Effector memory CD4-positive, alpha-beta T cell (primary cell): ENCODE results near the gene CEPT1.

Experiments used
- DNase-seq, 3 donors: peaks; one replicate each; pipeline ENCODE4 v3.0.0-alpha.2; 2020
- H3K27ac ChIP-seq: 2 replicates; pipeline ENCODE4 v1.7.0; 2013; ENCODE audit warnings: mild to moderate bottlenecking, low read length, moderate library complexity; ENCODE audit not compliant: insufficient read depth, poor library complexity, severe bottlenecking
- H3K27me3 ChIP-seq: replicated peaks from 2 replicates; pipeline ENCODE4 v1.7.0; 2013; ENCODE audit warnings: mild to moderate bottlenecking, low read length; ENCODE audit not compliant: insufficient read depth, control insufficient read depth, poor library complexity, severe bottlenecking
- H3K36me3 ChIP-seq: 2 replicates; pipeline ENCODE4 v1.7.0; 2013; ENCODE audit warnings: mild to moderate bottlenecking, low read length, moderate library complexity; ENCODE audit not compliant: control insufficient read depth, insufficient read depth
- H3K4me1 ChIP-seq: 2 replicates; pipeline ENCODE4 v1.7.0; 2013; ENCODE audit warnings: low read length, mild to moderate bottlenecking; ENCODE audit not compliant: control insufficient read depth, insufficient read depth, poor library complexity, severe bottlenecking
- H3K4me3 ChIP-seq: 2 replicates; pipeline ENCODE4 v1.7.0; 2013; ENCODE audit warnings: low read length, low read depth, mild to moderate bottlenecking; ENCODE audit not compliant: insufficient read depth, poor library complexity, severe bottlenecking
- H3K9me3 ChIP-seq: 2 replicates; pipeline ENCODE4 v1.7.0; 2013; ENCODE audit warnings: mild to moderate bottlenecking, low read length, moderate library complexity; ENCODE audit not compliant: control insufficient read depth

CEPT1 gene

GRCh38 chr1:111191496-111191895 is 51.5 kb downstream of the CEPT1 start:
- H3K9me3 ChIP-seq = no peaks in the 10 kb centered on the region
- H3K27me3 ChIP-seq = no peaks in the 10 kb centered on the region
- no peak overlapping the region for H3K4me3 ChIP-seq
- peaks cover 93% of the 10 kb centered on the region for H3K36me3 ChIP-seq
- H3K4me1 ChIP-seq = peaks cover 76% of the 10 kb centered on the region
- peak overlapping the region; percentile 92 for H3K27ac ChIP-seq
- DNase-seq = no peak

GRCh38 chr1:111192074-111192473 is 52.1 kb downstream of the CEPT1 start:
- H3K9me3 ChIP-seq = no peaks in the 10 kb centered on the region
- no peak overlapping the region for H3K4me3 ChIP-seq
- no peak for DNase-seq
- no peaks in the 10 kb centered on the region for H3K27me3 ChIP-seq
- peak overlapping the region; percentile 92 for H3K27ac ChIP-seq
- peaks cover 93% of the 10 kb centered on the region for H3K36me3 ChIP-seq
- peaks cover 80% of the 10 kb centered on the region for H3K4me1 ChIP-seq

DNA sequence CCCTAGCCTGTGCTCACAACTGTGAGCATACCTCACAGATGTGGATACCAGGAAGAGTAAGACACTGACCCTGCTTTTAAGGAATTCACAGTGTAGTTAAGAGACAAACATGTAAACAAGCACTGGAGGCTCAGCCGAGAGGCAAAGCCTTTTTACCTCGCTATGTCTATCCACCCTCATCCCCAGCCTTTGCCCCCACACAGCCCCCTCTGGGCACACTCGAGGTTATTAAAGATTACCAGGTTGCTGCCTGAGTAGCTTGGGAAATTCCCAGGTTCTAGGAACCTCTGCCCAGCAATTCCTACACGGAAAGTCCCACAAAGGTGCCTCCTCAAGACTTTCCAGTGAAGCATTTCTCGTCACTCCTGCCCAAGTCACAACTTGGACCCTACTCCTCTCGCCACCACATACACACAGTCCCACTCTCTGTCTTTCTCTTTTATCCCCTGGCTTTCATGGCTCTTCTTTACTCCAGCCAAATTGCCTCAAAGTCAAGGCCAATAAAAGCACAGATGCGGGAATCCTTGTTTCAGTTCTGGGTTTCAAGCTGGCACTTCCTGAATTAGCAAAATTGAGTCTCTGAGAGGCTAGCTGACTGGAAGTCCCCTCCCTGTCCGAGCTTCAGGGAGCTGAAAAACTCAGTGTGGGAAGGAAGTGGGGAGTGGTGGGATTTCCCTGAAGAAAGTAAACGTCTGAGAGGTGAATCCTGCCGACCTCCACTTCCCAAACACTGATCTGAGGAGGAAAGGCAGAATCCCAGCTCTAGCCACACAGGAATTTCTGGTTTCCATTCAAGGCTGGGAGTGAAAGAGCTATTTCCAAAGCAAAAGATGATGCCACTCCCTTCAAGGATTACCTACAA is 52.9 kb downstream of the CEPT1 start:
- Histone ChIP-seq H3K36me3 (peaks cover 93% of the 10 kb centered on the region), H3K9me3 (no peaks in the 10 kb centered on the region)
- peak; percentile 23 to 43 (median 30) for DNase-seq

DNA sequence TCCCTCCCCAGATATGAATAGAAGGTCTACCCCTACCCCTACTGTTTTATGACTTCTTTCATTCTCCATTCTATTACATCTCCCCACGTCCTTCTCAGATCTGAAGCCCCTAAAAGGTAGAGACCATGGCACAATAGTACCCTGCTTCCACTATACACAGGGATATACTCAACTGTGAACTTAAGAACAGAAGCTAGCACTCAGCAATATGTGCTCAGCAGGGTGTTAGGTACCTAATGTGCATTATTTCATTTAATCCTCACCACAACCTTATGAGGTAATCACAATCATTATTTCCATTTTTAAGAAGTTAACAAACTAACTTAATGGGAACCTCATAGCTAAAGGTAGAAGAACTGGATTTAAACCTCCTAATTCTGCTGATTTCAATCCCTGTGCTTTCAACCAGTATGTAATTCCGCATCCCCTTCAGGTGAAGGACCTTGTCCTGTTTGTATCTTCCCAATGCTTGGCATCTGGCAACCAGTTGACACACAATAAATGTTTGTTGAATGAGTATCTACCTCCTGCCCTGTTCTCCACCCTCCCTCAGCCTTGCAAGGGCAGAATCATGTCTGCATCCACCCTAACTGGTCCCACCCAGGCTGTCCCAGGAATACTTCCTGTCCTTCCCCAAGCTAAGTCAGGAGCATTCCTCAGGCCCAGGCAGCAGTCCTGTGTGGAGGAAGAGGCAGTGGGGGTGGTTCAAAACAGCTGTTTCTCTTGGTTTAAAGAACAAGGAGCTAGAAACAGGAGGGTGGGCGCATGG is 53.9 kb downstream of the CEPT1 start:
- Histone ChIP-seq H3K27ac (peak overlapping the region; percentile 92), H3K36me3 (peaks cover 90% of the 10 kb centered on the region), H3K4me1 (peaks cover 80% of the 10 kb centered on the region), H3K9me3 (no peaks in the 10 kb centered on the region), H3K4me3 (no peak overlapping the region), H3K27me3 (no peaks in the 10 kb centered on the region)
- no peak for DNase-seq

More for the DNA sequence above, 52.9 kb downstream of the CEPT1 start:
- Histone ChIP-seq H3K4me1 (peaks cover 80% of the 10 kb centered on the region), H3K4me3 (no peak overlapping the region), H3K27ac (peak overlapping the region; percentile 92), H3K27me3 (no peaks in the 10 kb centered on the region)

DNA sequence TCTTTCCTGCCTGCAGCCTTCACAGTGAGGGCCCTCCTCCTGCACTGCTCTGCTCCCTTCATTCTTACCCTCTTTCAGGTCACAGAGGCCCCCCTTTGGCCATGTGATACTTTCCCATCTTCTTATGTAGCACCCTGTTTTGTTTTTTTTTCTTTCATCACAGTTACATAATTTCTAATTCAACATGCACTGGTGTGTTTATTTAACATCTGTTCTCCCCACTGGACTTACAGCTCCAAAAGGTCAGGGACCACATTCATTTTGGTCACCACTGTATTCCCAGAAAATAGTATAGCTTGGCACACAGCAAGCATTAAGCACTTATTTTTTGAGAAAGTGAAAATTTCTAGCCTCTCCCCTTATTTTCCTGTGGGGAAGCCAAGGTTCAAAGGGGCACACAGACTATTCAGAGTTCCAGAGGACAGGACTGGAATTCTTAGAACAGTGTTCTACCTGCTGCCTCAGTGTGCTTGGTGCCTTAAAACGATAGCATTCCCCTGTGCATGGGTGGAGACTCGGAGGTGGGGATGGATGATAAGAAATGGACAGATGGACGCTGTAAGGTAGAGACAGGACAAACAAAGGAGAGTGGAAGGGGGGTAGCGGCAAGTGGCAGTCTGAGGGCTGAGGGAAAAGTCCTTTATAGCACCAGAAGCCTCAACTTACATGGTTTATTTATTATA is 55.1 kb downstream of the CEPT1 start:
- Histone ChIP-seq H3K36me3 (peaks cover 80% of the 10 kb centered on the region), H3K4me3 (peak overlapping the region; percentile 71), H3K27ac (peak overlapping the region; percentile 92), H3K4me1 (peaks cover 77% of the 10 kb centered on the region), H3K27me3 (no peaks in the 10 kb centered on the region), H3K9me3 (no peaks in the 10 kb centered on the region)
- DNase-seq = no peak

DNA sequence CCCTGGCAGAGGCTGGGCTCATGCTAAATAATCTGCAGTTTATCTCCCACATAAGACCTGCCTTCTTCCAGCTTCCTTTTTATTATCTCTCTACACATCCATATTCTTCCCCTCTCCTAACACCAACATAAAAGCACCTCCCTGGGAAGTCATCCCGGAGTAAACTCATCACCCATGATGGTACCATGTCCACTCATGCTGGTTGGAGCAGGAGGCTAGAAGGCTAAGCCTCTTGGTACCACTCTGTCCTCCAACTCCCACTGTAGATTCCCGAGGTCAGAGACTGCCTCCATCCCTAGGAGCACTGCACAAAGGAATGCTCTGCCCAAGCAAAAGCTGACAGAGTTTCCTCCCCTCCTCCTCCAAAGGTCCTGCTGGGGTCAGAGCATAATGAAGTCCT is 56.2 kb downstream of the CEPT1 start:
- Histone ChIP-seq H3K27me3 (no peaks in the 10 kb centered on the region), H3K9me3 (no peaks in the 10 kb centered on the region), H3K4me1 (peaks cover 74% of the 10 kb centered on the region), H3K36me3 (peaks cover 70% of the 10 kb centered on the region), H3K27ac (peak overlapping the region; percentile 92), H3K4me3 (peak overlapping the region; percentile 71)
- no peak for DNase-seq

DNA sequence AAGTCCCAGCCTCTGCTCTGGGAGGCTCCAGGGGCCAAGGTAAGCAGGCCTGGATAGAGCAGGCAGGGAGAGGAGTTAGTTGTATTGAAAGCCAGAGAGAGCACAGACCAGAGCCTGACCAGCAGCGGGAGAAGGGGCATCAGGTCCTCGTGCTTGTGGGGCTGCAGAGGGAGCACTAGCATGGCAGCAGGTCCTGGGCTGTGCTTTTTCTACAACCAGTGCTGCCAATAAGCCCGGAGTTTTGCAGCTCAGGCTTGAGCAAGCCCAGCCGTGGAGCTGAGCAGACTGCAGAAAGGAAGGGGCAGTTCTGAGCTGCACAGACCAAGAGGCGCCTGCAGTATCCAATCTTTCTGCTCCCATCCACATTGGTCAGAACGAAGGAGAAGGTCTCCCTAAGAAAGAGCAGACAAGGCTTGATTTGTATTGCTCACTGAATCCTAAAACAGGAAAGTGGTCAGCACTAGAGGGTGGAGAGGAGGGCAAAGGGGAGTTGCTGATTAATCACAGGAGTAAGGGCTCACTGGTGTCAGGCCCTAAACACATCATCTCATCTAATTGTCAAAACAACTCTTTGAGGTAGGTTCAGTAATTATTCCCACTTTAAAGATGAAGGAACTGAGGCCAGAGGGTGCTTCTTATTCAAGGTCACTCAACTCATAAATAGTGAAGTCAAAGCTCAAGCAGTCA is 57.7 kb downstream of the CEPT1 start:
- Histone ChIP-seq H3K27ac (peak overlapping the region; percentile 92), H3K4me3 (peak overlapping the region; percentile 71), H3K9me3 (no peaks in the 10 kb centered on the region), H3K4me1 (peaks cover 75% of the 10 kb centered on the region), H3K27me3 (no peaks in the 10 kb centered on the region), H3K36me3 (peaks cover 55% of the 10 kb centered on the region)
- DNase-seq = peak; percentile 44 to 60 (median 58)

- Histone ChIP-seq H3K4me1 (peaks cover 73% of the 10 kb centered on the region), H3K9me3 (no peaks in the 10 kb centered on the region), H3K27ac (peak overlapping the region; percentile 92), H3K27me3 (no peaks in the 10 kb centered on the region), H3K4me3 (peak overlapping the region; percentile 71), H3K36me3 (peaks cover 47% of the 10 kb centered on the region)
- DNase-seq = no peak
Observed at GRCh38 chr1:111198836-111199235, 58.8 kb downstream of the CEPT1 start.

DNA sequence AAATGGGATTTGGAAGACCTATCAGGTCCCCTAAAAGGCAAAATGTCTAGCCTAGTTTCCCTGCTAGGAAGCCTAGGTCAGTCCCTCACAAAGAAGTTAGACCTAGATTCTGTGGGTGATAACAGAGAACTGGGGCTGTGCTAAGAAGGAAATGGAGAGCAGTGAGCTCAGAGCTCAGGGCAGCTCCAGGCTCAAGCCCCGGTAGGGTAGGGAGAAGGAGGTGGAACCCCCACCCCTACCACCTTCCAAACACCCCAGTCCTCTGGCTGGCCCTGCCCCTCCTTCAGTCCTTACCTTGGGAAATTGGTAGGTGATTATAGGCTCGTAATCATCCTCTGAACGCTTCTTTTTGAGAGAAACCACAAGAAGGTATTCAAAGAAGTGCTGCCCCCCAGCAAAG is 59.3 kb downstream of the CEPT1 start:
- Histone ChIP-seq H3K27ac (peak overlapping the region; percentile 92), H3K9me3 (no peaks in the 10 kb centered on the region), H3K27me3 (no peaks in the 10 kb centered on the region), H3K36me3 (peaks cover 42% of the 10 kb centered on the region), H3K4me3 (peak overlapping the region; percentile 71), H3K4me1 (peaks cover 73% of the 10 kb centered on the region)
- no peak for DNase-seq
